Kidney (tissue), 22 donors: Measurements from ENCODE around the gene FCSK. TPM values are rescaled to one million over a fixed set of nuclear protein-coding genes. Genes with fewer than 3 reads are reported as not detected.
"Not testable (repeated sequence)": the region's sequence is repeated elsewhere in the genome, so short reads cannot be mapped to it uniquely, and the experiment has no call there.

Source experiments
- DNase-seq, 5 donors: peaks; one replicate each; pipeline ENCODE4 v3.0.0-alpha.2; 2013 to 2020
- FAIRE-seq: peaks from 2 replicates; lab custom pipeline; 2012; peaks lifted over from hg19 to GRCh38; lab: Jason Lieb, UNC
- H3K27ac ChIP-seq, 2 donors: one replicate each; pipeline ENCODE4 v1.7.0; 2013; ENCODE audit warnings: low read depth in 2 of 2, low read length in 2 of 2, inconsistent platforms in 1 of 2
- H3K27me3 ChIP-seq: one replicate; pipeline ENCODE4 v1.7.1; 2013; ENCODE audit warnings: low read length, inconsistent platforms; ENCODE audit not compliant: control insufficient read depth, insufficient read depth
- H3K36me3 ChIP-seq, 3 donors: one replicate each; pipeline versions ENCODE4 v1.7.0 to v1.7.1; 2013; ENCODE audit warnings: low read length in 3 of 3, control low read depth in 1 of 3, inconsistent platforms in 1 of 3; ENCODE audit not compliant: insufficient read depth in 3 of 3, control insufficient read depth in 2 of 3
- H3K4me1 ChIP-seq, 3 donors: one replicate each; pipeline versions ENCODE4 v1.7.0 to v1.7.1; 2013; ENCODE audit warnings: low read length in 3 of 3, inconsistent platforms in 1 of 3, low read depth in 1 of 3; ENCODE audit not compliant: control insufficient read depth in 2 of 3, insufficient read depth in 2 of 3
- H3K4me3 ChIP-seq, 3 donors: one replicate each; pipeline versions ENCODE4 v1.7.0 to v1.8.1; 2013; ENCODE audit warnings: low read length in 3 of 3, control low read depth in 1 of 3, inconsistent platforms in 1 of 3
- H3K9ac ChIP-seq, 3 donors: one replicate each; pipeline versions ENCODE4 v1.7.0 to v1.7.1; 2013; ENCODE audit warnings: low read length in 3 of 3, control low read depth in 1 of 3, inconsistent platforms in 1 of 3
- H3K9me3 ChIP-seq, 3 donors: one replicate each; pipeline versions ENCODE4 v1.7.0 to v1.7.1; 2013; ENCODE audit warnings: low read length in 3 of 3, control low read depth in 1 of 3, inconsistent platforms in 1 of 3; ENCODE audit not compliant: control insufficient read depth in 2 of 3, insufficient read depth in 1 of 3
- CTCF ChIP-seq: IDR thresholded peaks from 3 replicates; pipeline ENCODE4 v1.5.1; 2012; ENCODE audit warnings: mild to moderate bottlenecking, moderate library complexity, borderline replicate concordance; ENCODE audit not compliant: insufficient read depth; ENCODE audit errors: extremely low read depth
- intact Hi-C: fragments of 100-400 bp; cut with DNase I; formaldehyde crosslinking; loops from one replicate; pipeline ENCODE4 v1.11.1; 2022
- long read RNA-seq, 10 donors: library from polyadenylated mRNA in 1 of 10; unstranded in 1 of 10; transcript quantifications; one replicate each; pipeline ENCODE4 v2.0.0 and lab custom pipeline, GENCODE V29; 2021 to 2026
- polyA plus RNA-seq: library from polyadenylated mRNA; stranded (reverse); fragments of 350-450 nt; fragmentation: Illumina TruSeq; extraction: RNeasy Lipid Tissue Mini Kit (QIAGEN cat#74804); gene quantifications from one replicate; pipeline ENCODE4 v1.2.3, GENCODE V29; 2014; ENCODE audit warnings: low read depth, low replicate concordance; ENCODE audit not compliant: insufficient read depth
- total RNA-seq: library from RNA; stranded (reverse); fragmentation: NEBNext Ultra II Directional; extraction: Animal tissue kit (Norgen Biotek cat#: 25700); gene quantifications from one replicate; pipeline ENCODE4 v1.2.1, GENCODE V29; 2021
- donor health status: control.
- donor health status: control.
- donor health status: control.
- donor health status: control.
- donor health status: control.
- donor health status: DM: yes; HTN: yes; CAD: no.
- donor health status: Normal renal cell carcinoma (clear cell type).

The FCSK gene
- total RNA-seq (32.5 TPM), polyA plus RNA-seq (18.7 TPM)
- long read RNA-seq, donor 1 = 0 reads
- long read RNA-seq, donor 2 = 0 reads
- long read RNA-seq, donor 3, partial matches to known transcripts = 5 of 5 reads
- long read RNA-seq, donor 3, other reads (novel, unspliced or antisense) = 0 of 5 reads
- long read RNA-seq, donor 4 = 0 reads
- long read RNA-seq, donor 5 = 0 reads
- long read RNA-seq, donor 6 = 0 reads
- long read RNA-seq, donor 7, full-length matches to known transcripts = 10 of 60 reads
- long read RNA-seq, donor 7, partial matches to known transcripts = 35 of 60 reads
- long read RNA-seq, donor 7, other reads (novel, unspliced or antisense) = 15 of 60 reads
- long read RNA-seq, donor 8 = 0 reads
- long read RNA-seq, donor 9, full-length matches to known transcripts = 1 of 1 reads
- long read RNA-seq, donor 9, partial matches to known transcripts = 0 of 1 reads
- long read RNA-seq, donor 9, other reads (novel, unspliced or antisense) = 0 of 1 reads
- long read RNA-seq, donor 10 = 0 reads

DNA sequence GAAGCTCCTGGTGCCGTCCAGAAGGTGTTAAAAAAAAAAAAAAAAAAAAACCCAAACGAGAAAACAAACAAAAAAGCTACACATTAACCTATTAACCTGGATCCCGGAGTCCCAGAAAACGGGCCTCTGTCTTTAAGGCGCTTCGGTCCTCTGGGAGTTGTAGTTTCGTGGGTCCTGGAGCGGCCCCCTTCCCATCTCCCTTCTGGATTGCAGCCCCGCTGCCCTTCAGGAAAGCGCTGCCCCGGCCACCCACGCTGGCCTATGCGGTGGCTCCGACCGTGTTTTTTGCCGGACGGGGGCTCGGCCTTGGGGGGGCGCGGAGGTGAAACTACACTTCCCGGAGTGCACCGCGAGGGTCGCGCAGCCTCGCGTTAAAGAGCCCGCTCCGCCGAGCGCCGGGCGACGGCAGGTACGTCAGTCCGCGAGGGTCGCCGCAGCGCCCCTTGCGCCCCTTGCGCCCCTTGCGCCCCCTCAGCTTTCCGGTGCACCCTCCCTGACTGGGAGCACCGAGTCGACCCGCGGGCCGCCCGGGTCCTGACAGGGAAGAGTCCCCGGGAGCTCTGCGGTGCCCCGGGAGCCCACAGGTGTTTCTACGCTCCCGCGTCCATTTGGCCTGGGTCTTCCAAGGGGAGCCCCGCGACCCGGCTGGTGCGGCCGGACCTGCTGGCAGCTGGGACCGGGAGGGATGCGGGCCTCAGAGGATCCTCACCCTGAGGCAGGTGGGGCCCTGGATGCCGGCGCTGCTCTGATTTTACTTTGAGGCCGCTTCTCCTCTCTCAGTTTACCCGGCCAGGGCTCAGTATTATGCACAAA, at the start of gene FCSK:
Gene FCSK (plus strand): TSS at position 374 of the 813 bp plus-strand sequence. CDS start 8,596 bp downstream, outside the sequence.
- Histone ChIP-seq H3K4me3 (peak within 1 kb of the TSS; percentile 82 to 89 (median 89)), H3K27me3 (no peaks in the 10 kb centered on the region), H3K27ac (peak within 1 kb of the TSS; percentile 95 to 99), H3K9ac (peak within 1 kb of the TSS; percentile 30 to 77 (median 73)), H3K4me1 (peaks cover 0 to 11% (median 5%) of the 10 kb centered on the region in 3 donors), H3K9me3 (no peaks in the 10 kb centered on the region), H3K36me3 (no peaks in the 10 kb centered on the region)
- TF ChIP-seq CTCF = no peak
- intact Hi-C loops = no loop called here
- FAIRE-seq = no peak
- DNase-seq = peak; percentile 79 to 90 (median 89)

GRCh38 chr16:70406104-70406503, 48.3 kb upstream of the FCSK start:
- H3K27ac ChIP-seq, H3K27me3 ChIP-seq, FAIRE-seq, H3K4me1 ChIP-seq, H3K4me3 ChIP-seq, H3K9me3 ChIP-seq, intact Hi-C loops, H3K36me3 ChIP-seq, H3K9ac ChIP-seq, DNase-seq: not testable (repeated sequence)

- Histone ChIP-seq H3K27me3 (no peaks in the 10 kb centered on the region), H3K27ac (no peak overlapping the region), H3K4me1 (peaks cover 0 to 4% (median 0%) of the 10 kb centered on the region in 3 donors), H3K36me3 (peaks cover 0 to 4% (median 4%) of the 10 kb centered on the region in 3 donors), H3K4me3 (no peak overlapping the region), H3K9ac (no peak overlapping the region), H3K9me3 (no peaks in the 10 kb centered on the region)
- TF ChIP-seq CTCF = no peak
- intact Hi-C loops = no loop called here
- DNase-seq (no peak), FAIRE-seq (no peak)
Measured at GRCh38 chr16:70407811-70408274, 46.6 kb upstream of the FCSK start.
